A673 (cell line): ENCODE data around the gene YTHDC1. TPM values are rescaled to one million over a fixed set of nuclear protein-coding genes. Genes with fewer than 3 reads are reported as not detected.

Experiments used
- BruUV-seq: library from RNA; stranded (reverse); fragments of 400-500 nt; replicated peaks from 2 replicates; lab custom pipeline; 2021; lab: Mats Ljungman, UMichigan
- CTCF ChIA-PET: fragments of 300-600 bp; sonication (Branson Sonifier 250); formaldehyde crosslinking; loops from one replicate; lab custom pipeline; 2022; ENCODE audit warnings: antibody characterized with exemption; lab: Charles Lee
- POLR2A ChIA-PET: fragments of 300-600 bp; sonication (Branson Sonifier 250); formaldehyde crosslinking; loops from one replicate; lab custom pipeline; 2022; ENCODE audit warnings: antibody characterized with exemption; ENCODE audit not compliant: low non-redundant PET; lab: Charles Lee
- DNase-seq: peaks from one replicate; pipeline ENCODE4 v3.0.0-alpha.2; 2015; ENCODE audit warnings: low spot score
- H3K27ac ChIP-seq: fragments of 200-600 bp; sonication (generic); 2 replicates; pipeline ENCODE4 v1.5.1; 2016; ENCODE audit warnings: mixed run types, low read depth, mild to moderate bottlenecking, mixed read lengths, antibody characterized with exemption, low read length; ENCODE audit not compliant: poor library complexity, severe bottlenecking
- H3K27me3 ChIP-seq: fragments of 200-600 bp; sonication (generic); replicated peaks from 2 replicates; pipeline ENCODE4 v1.6.1; 2017; ENCODE audit warnings: mixed run types, low read depth, mild to moderate bottlenecking, mixed read lengths, antibody characterized with exemption, low read length; ENCODE audit not compliant: insufficient read depth, poor library complexity
- H3K36me3 ChIP-seq: fragments of 200-600 bp; sonication (generic); 2 replicates; pipeline ENCODE4 v1.6.1; 2016; ENCODE audit warnings: mixed run types, mild to moderate bottlenecking, mixed read lengths, antibody characterized with exemption, low read length; ENCODE audit not compliant: insufficient read depth, poor library complexity, severe bottlenecking
- H3K4me1 ChIP-seq: fragments of 200-600 bp; sonication (generic); 2 replicates; pipeline ENCODE4 v1.6.1; 2017; ENCODE audit warnings: mixed run types, mild to moderate bottlenecking, mixed read lengths, antibody characterized with exemption, low read length; ENCODE audit not compliant: insufficient read depth, poor library complexity, severe bottlenecking
- H3K4me3 ChIP-seq: fragments of 200-600 bp; sonication (generic); 2 replicates; pipeline ENCODE4 v1.5.1; 2016; ENCODE audit warnings: low read depth, mixed run types, mild to moderate bottlenecking, mixed read lengths, low read length; ENCODE audit not compliant: poor library complexity, severe bottlenecking
- H3K9me3 ChIP-seq: fragments of 200-600 bp; sonication (generic); 2 replicates; pipeline ENCODE4 v1.6.1; 2016; ENCODE audit warnings: mixed run types, low read depth, mild to moderate bottlenecking, mixed read lengths, antibody characterized with exemption, low read length; ENCODE audit not compliant: poor library complexity, severe bottlenecking
- CTCF ChIP-seq: fragments of 300-800, 200-600 bp; sonication (generic); conservative IDR thresholded peaks from 2 replicates; pipeline ENCODE4 v1.5.1; 2017; ENCODE audit warnings: low read depth, mild to moderate bottlenecking, antibody characterized with exemption, low read length, moderate library complexity, mixed read lengths
- EZH2 ChIP-seq: fragments of 200-600 bp; sonication (generic); IDR thresholded peaks from 2 replicates; pipeline ENCODE4 v1.6.1; 2017; ENCODE audit warnings: borderline replicate concordance, low read depth, mild to moderate bottlenecking, mixed read lengths, antibody characterized with exemption, low read length; ENCODE audit not compliant: poor library complexity, severe bottlenecking
- intact Hi-C: fragments of 100-400 bp; cut with micrococcal nuclease; formaldehyde crosslinking; loops from one replicate; pipeline ENCODE4 v1.10.0; 2022; ENCODE audit not compliant: unreplicated experiment
- total RNA-seq: library from RNA; stranded (reverse); gene quantifications from 2 replicates; pipeline ENCODE4 v1.2.3, GENCODE V29; 2021

The YTHDC1 gene
- total RNA-seq, 1 experiment from 2014 or later: 45.3 TPM

GRCh38 chr4:68299492-68300457 lies 50.1 kb downstream of the YTHDC1 start:
- CTCF ChIA-PET: no interaction called here

GRCh38 chr4:68297137-68297536 lies 52.8 kb downstream of the YTHDC1 start:
- TF ChIP-seq EZH2 (no peak), CTCF (no peak)
- Histone ChIP-seq H3K36me3 (no peaks in the 10 kb centered on the region), H3K27me3 (no peaks in the 10 kb centered on the region), H3K4me1 (no peaks in the 10 kb centered on the region), H3K4me3 (no peak overlapping the region), H3K27ac (no peak overlapping the region), H3K9me3 (no peaks in the 10 kb centered on the region)
- CTCF ChIA-PET: no interaction called here
- intact Hi-C loops: no loop called here
- POLR2A ChIA-PET: no interaction called here
- DNase-seq: no peak
- no TSS peak for BruUV-seq

More at GRCh38 chr4:68299492-68300457, 50.1 kb downstream of the YTHDC1 start:
- no peaks in the 10 kb centered on the region for H3K4me1 ChIP-seq
- no peak for DNase-seq
- BruUV-seq: no TSS peak
- H3K9me3 ChIP-seq: no peaks in the 10 kb centered on the region
- H3K36me3 ChIP-seq: no peaks in the 10 kb centered on the region
- H3K27ac ChIP-seq: no peak overlapping the region
- POLR2A ChIA-PET: no interaction called here
- TF ChIP-seq EZH2 (no peak), CTCF (no peak)
- intact Hi-C loops: no loop called here
- H3K27me3 ChIP-seq: no peaks in the 10 kb centered on the region
- H3K4me3 ChIP-seq: no peak overlapping the region

GRCh38 chr4:68291256-68291655 lies 58.6 kb downstream of the YTHDC1 start:
- no TSS peak for BruUV-seq
- ChIA-PET POLR2A (no interaction called here), CTCF (no interaction called here)
- H3K4me1 ChIP-seq: no peaks in the 10 kb centered on the region
- H3K4me3 ChIP-seq: no peak overlapping the region
- H3K36me3 ChIP-seq: no peaks in the 10 kb centered on the region
- no peak for TF ChIP-seq CTCF
- H3K27me3 ChIP-seq: no peaks in the 10 kb centered on the region
- DNase-seq: no peak
- H3K9me3 ChIP-seq: no peaks in the 10 kb centered on the region
- H3K27ac ChIP-seq: no peak overlapping the region
- intact Hi-C loops: no loop called here
